Natural killer cell (primary cell): ENCODE measurements around the gene POU3F1. TPM values are rescaled to one million over a fixed set of nuclear protein-coding genes. Genes with fewer than 3 reads are reported as not detected.

ENCODE experiments used
- ATAC-seq, 3 donors: fragments of 150-1000 bp in 2 of 3; fragments of 200-7000 bp in 1 of 3; cut with Tn5 transposase; 1 replicate in 1 of 3; 2 replicates in 2 of 3; pipeline ENCODE4 v1.10.0; 2021; ENCODE audit warnings: mild to moderate bottlenecking in 2 of 3, moderate library complexity in 2 of 3
- DNase-seq, 2 donors: peaks; one replicate each; pipeline versions ENCODE4 v3.0.0 to v3.0.0-alpha.2; 2013 to 2021; ENCODE audit warnings: mixed read lengths in 1 of 2
- H3K27ac ChIP-seq: one replicate; pipeline ENCODE4 v1.5.1; 2013; ENCODE audit warnings: mild to moderate bottlenecking, low read length
- H3K27me3 ChIP-seq: one replicate; pipeline ENCODE4 v1.6.1; 2013; ENCODE audit warnings: low read length; ENCODE audit not compliant: control insufficient read depth, insufficient read depth
- H3K36me3 ChIP-seq: one replicate; pipeline ENCODE4 v1.6.1; 2013; ENCODE audit warnings: low read length; ENCODE audit not compliant: control insufficient read depth, insufficient read depth
- H3K4me1 ChIP-seq: one replicate; pipeline ENCODE4 v1.6.1; 2013; ENCODE audit warnings: low read length; ENCODE audit not compliant: control insufficient read depth, insufficient read depth
- H3K4me3 ChIP-seq: one replicate; pipeline ENCODE4 v1.5.1; 2013; ENCODE audit warnings: low read length
- H3K9me3 ChIP-seq: one replicate; pipeline ENCODE4 v1.6.1; 2013; ENCODE audit warnings: low read length; ENCODE audit not compliant: control insufficient read depth, insufficient read depth
- H3K27ac Mint-ChIP-seq, 2 donors: one replicate each; pipeline ENCODE4 v1.8.0; 2022; ENCODE audit warnings: mild to moderate bottlenecking in 2 of 2, mixed read lengths in 2 of 2, moderate library complexity in 1 of 2
- H3K27me3 Mint-ChIP-seq, 2 donors: one replicate each; pipeline ENCODE4 v1.8.0; 2022; ENCODE audit warnings: low read depth in 2 of 2, mixed read lengths in 2 of 2
- H3K36me3 Mint-ChIP-seq: one replicate; pipeline ENCODE4 v1.8.0; 2022; ENCODE audit warnings: mixed read lengths
- H3K4me1 Mint-ChIP-seq, 2 donors: one replicate each; pipeline ENCODE4 v1.8.0; 2022; ENCODE audit warnings: mixed read lengths in 2 of 2
- H3K4me3 Mint-ChIP-seq: one replicate; pipeline ENCODE4 v1.8.0; 2022; ENCODE audit warnings: mild to moderate bottlenecking, moderate library complexity, mixed read lengths
- H3K9me3 Mint-ChIP-seq, 2 donors: one replicate each; pipeline ENCODE4 v1.8.0; 2022; ENCODE audit warnings: mixed read lengths in 2 of 2
- WGBS: methylation state at CpG from one replicate; pipeline ENCODE4 v1.1.7; 2013; ENCODE audit warnings: missing lambda C conversion rate; ENCODE audit not compliant: insufficient coverage; 5-methylcytosine and 5-hydroxymethylcytosine counted together
- intact Hi-C: fragments of 100-400 bp; cut with micrococcal nuclease; formaldehyde crosslinking; loops from one replicate; pipeline ENCODE4 v1.14.2; 2022
- total RNA-seq, 4 donors: library from RNA; stranded (reverse); fragments of 120-200 nt in 1 of 4; gene quantifications; one replicate each; pipeline versions ENCODE4 v1.2.3 to v1.2.4, GENCODE V29; 2013 to 2022
- TF ChIP-seq, protein P1 (sequence below): fragments of 200-600 bp; IDR thresholded peaks from one replicate; pipeline ENCODE4 v1.8.0; 2022; ENCODE audit warnings: antibody characterized with exemption

POU3F1 gene
- total RNA-seq, 3 donors from 2014 or later (not counting 1 experiment from before 2014, with no cell fraction given): 0.12 to 0.15 TPM; not detected in 1

DNA sequence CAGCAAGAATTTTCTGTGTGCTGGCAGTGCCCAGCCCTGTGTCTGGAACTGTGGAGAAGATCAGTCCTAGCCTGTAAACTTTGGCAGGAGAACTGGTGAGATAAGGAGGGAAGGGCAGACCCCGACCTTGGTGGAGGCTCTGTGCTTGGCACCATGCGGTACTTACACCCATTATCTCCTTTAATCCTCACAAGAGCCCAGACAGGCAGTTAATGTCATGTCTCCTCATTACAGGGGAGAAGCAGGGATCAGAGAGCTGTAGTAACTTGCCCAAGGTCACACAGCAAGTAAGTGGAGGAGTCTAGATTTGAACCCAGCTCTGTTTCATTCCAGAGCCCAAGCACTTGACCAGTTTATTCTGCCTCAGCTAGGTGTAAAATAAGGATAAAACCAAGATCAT lies 13.9 kb upstream of the POU3F1 start:
- DNase-seq: no peak
- H3K4me1 ChIP-seq: no peaks in the 10 kb centered on the region
- no peak overlapping the region for H3K27ac ChIP-seq
- H3K27me3 Mint-ChIP-seq: peaks cover 3 to 9% of the 10 kb centered on the region in 2 donors
- H3K4me3 Mint-ChIP-seq: no peak overlapping the region
- intact Hi-C loops: no loop called here
- 70% methylated on average over 2 of the region's 2 CpGs for whole genome bisulfite sequencing
- ATAC-seq: no peak
- H3K4me1 Mint-ChIP-seq: no peaks in the 10 kb centered on the region
- no peaks in the 10 kb centered on the region for H3K9me3 ChIP-seq
- H3K27me3 ChIP-seq: no peaks in the 10 kb centered on the region
- no peak overlapping the region for H3K4me3 ChIP-seq
- H3K27ac Mint-ChIP-seq: no peak overlapping the region
- no peaks in the 10 kb centered on the region for H3K9me3 Mint-ChIP-seq
- no peaks in the 10 kb centered on the region for H3K36me3 Mint-ChIP-seq
- TF ChIP-seq, protein P1, sequence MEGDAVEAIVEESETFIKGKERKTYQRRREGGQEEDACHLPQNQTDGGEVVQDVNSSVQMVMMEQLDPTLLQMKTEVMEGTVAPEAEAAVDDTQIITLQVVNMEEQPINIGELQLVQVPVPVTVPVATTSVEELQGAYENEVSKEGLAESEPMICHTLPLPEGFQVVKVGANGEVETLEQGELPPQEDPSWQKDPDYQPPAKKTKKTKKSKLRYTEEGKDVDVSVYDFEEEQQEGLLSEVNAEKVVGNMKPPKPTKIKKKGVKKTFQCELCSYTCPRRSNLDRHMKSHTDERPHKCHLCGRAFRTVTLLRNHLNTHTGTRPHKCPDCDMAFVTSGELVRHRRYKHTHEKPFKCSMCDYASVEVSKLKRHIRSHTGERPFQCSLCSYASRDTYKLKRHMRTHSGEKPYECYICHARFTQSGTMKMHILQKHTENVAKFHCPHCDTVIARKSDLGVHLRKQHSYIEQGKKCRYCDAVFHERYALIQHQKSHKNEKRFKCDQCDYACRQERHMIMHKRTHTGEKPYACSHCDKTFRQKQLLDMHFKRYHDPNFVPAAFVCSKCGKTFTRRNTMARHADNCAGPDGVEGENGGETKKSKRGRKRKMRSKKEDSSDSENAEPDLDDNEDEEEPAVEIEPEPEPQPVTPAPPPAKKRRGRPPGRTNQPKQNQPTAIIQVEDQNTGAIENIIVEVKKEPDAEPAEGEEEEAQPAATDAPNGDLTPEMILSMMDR: no peak
- H3K36me3 ChIP-seq: no peaks in the 10 kb centered on the region

DNA sequence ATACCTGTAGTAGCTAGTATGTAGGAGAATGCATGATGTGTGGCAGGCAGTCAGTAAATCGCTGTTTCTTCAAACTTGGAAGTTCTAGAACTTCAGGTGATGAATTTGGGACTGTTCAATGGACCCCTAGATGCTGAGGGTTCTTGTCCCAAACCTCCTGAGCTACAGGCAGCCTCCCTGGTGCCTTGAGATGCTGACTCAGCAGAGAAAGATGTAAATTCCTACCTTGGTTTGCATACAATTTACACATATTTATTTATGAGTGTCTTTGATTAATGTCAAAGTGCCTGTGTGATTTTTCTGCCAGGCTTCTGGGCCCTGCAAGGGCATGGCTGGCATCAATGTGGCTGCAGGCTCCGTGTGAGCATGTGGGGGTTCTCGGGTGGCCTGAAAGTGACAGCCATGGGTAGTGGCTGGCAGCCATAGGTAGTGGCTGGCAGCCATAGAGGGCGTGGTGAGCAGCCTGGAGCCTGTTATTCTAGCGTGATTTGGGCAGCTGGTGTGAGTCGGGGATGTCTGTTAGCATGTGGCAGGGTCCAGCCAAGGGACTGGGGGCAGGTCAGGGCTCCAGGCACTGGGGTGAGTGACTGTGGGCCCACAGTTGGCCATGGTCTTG lies 13.2 kb upstream of the POU3F1 start:
- Mint-ChIP-seq H3K4me3 (no peak overlapping the region), H3K27ac (no peak overlapping the region), H3K4me1 (no peaks in the 10 kb centered on the region), H3K36me3 (no peaks in the 10 kb centered on the region), H3K27me3 (peaks cover 10 to 12% of the 10 kb centered on the region in 2 donors), H3K9me3 (no peaks in the 10 kb centered on the region)
- TF ChIP-seq, protein P1: no peak
- Histone ChIP-seq H3K36me3 (no peaks in the 10 kb centered on the region), H3K27ac (no peak overlapping the region), H3K4me1 (no peaks in the 10 kb centered on the region), H3K9me3 (no peaks in the 10 kb centered on the region), H3K27me3 (no peaks in the 10 kb centered on the region), H3K4me3 (no peak overlapping the region)
- 88% methylated on average over 6 of the region's 6 CpGs for WGBS
- intact Hi-C loops: no loop called here
- ATAC-seq: no peak
- no peak for DNase-seq

GRCh38 chr1:38055965-38056364 lies 9.4 kb upstream of the POU3F1 start:
- Histone ChIP-seq H3K4me1 (peaks cover 6% of the 10 kb centered on the region), H3K27me3 (no peaks in the 10 kb centered on the region), H3K27ac (no peak overlapping the region), H3K36me3 (no peaks in the 10 kb centered on the region), H3K4me3 (no peak overlapping the region), H3K9me3 (no peaks in the 10 kb centered on the region)
- H3K36me3 Mint-ChIP-seq: no peaks in the 10 kb centered on the region
- DNase-seq: no peak
- H3K4me1 Mint-ChIP-seq: peaks cover 8 to 14% of the 10 kb centered on the region in 2 donors
- H3K4me3 Mint-ChIP-seq: no peak overlapping the region
- H3K27me3 Mint-ChIP-seq: peaks cover 10 to 17% of the 10 kb centered on the region in 2 donors
- TF ChIP-seq, protein P1: no peak
- ATAC-seq: no peak
- 80% methylated on average over 3 of the region's 4 CpGs for WGBS
- no peak overlapping the region for H3K27ac Mint-ChIP-seq
- intact Hi-C loops: no loop called here
- no peaks in the 10 kb centered on the region for H3K9me3 Mint-ChIP-seq

DNA sequence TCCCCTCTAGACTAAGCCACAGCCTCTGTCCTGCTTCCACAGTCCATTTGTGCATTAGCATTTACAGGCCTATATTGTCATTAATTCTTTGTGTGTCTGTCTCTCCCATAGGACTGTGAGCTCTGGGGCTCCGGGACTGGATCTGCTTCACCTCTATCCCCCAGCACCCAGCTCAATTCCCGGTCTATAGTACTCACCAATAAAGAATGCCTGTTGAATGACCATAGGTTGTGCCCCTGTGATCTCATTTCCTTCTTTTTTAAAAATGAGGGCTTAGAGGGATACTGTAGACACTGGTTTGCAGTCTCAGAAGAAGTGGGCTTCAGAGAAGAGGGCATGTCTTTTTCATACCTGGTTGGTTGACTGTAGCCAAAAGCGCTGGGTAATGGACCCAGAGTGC lies 8.8 kb upstream of the POU3F1 start:
- Mint-ChIP-seq H3K4me1 (peaks cover 8 to 14% of the 10 kb centered on the region in 2 donors), H3K36me3 (no peaks in the 10 kb centered on the region), H3K27ac (no peak overlapping the region), H3K4me3 (no peak overlapping the region), H3K27me3 (peaks cover 10 to 18% of the 10 kb centered on the region in 2 donors), H3K9me3 (no peaks in the 10 kb centered on the region)
- WGBS: 94% methylated on average over 3 of the region's 3 CpGs
- intact Hi-C loops: no loop called here
- H3K36me3 ChIP-seq: no peaks in the 10 kb centered on the region
- H3K27me3 ChIP-seq: no peaks in the 10 kb centered on the region
- no peak overlapping the region for H3K4me3 ChIP-seq
- peaks cover 6% of the 10 kb centered on the region for H3K4me1 ChIP-seq
- TF ChIP-seq, protein P1: no peak
- no peak overlapping the region for H3K27ac ChIP-seq
- ATAC-seq (no peak), DNase-seq (no peak)
- H3K9me3 ChIP-seq: no peaks in the 10 kb centered on the region
